Ishikawa (cell line): ENCODE data around the gene CDH13.

Source experiments
- CEBPB ChIP-seq: IDR thresholded peaks from 2 replicates; pipeline ENCODE4 v1.6.1; 2012
- CREB1 ChIP-seq: IDR thresholded peaks from 2 replicates; pipeline ENCODE4 v1.6.1; 2012; ENCODE audit warnings: low read depth
- EGR1 ChIP-seq: IDR thresholded peaks from 2 replicates; pipeline ENCODE4 v1.6.1; 2012
- EP300 ChIP-seq: IDR thresholded peaks from 2 replicates; pipeline ENCODE4 v1.6.1; 2012; ENCODE audit warnings: borderline replicate concordance
- FOXM1 ChIP-seq: IDR thresholded peaks from 2 replicates; pipeline ENCODE4 v1.6.1; 2012; ENCODE audit warnings: low read depth, borderline replicate concordance
- NFIC ChIP-seq: IDR thresholded peaks from 2 replicates; pipeline ENCODE4 v1.6.1; 2012
- RAD21 ChIP-seq: IDR thresholded peaks from 2 replicates; pipeline ENCODE4 v1.6.1; 2012; ENCODE audit warnings: low read depth
- REST ChIP-seq: IDR thresholded peaks from 2 replicates; pipeline ENCODE4 v1.6.1; 2012; ENCODE audit warnings: low read depth, mild to moderate bottlenecking
- TAF1 ChIP-seq: IDR thresholded peaks from 2 replicates; pipeline ENCODE4 v1.6.1; 2012; ENCODE audit warnings: low read depth, mild to moderate bottlenecking
- TCF12 ChIP-seq: IDR thresholded peaks from 2 replicates; pipeline ENCODE4 v1.6.1; 2012; ENCODE audit warnings: low read depth
- TEAD4 ChIP-seq: IDR thresholded peaks from 2 replicates; pipeline ENCODE4 v1.6.1; 2012
- USF1 ChIP-seq: IDR thresholded peaks from 2 replicates; pipeline ENCODE4 v1.6.1; 2012
- YY1 ChIP-seq: IDR thresholded peaks from 2 replicates; pipeline ENCODE4 v1.6.1; 2012; ENCODE audit warnings: low read depth
- ZBTB7A ChIP-seq: IDR thresholded peaks from 2 replicates; pipeline ENCODE4 v1.6.1; 2012; ENCODE audit warnings: low read depth
- TF ChIP-seq, protein P1 (sequence below): IDR thresholded peaks from 2 replicates; pipeline ENCODE4 v1.6.1; 2012

The CDH13 gene

GRCh38 chr16:83306961-83307593 is 680.3 kb downstream of the CDH13 start:
- TF ChIP-seq NFIC (no peak), RAD21 (no peak), ZBTB7A (no peak), REST (no peak), FOXM1 (no peak), USF1 (no peak), TEAD4 (no peak), CREB1 (no peak), EP300 (no peak), CEBPB (no peak), TCF12 (no peak), EGR1 (no peak), YY1 (no peak), TAF1 (no peak)
- TF ChIP-seq, protein P1, sequence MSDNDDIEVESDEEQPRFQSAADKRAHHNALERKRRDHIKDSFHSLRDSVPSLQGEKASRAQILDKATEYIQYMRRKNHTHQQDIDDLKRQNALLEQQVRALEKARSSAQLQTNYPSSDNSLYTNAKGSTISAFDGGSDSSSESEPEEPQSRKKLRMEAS = no peak

DNA sequence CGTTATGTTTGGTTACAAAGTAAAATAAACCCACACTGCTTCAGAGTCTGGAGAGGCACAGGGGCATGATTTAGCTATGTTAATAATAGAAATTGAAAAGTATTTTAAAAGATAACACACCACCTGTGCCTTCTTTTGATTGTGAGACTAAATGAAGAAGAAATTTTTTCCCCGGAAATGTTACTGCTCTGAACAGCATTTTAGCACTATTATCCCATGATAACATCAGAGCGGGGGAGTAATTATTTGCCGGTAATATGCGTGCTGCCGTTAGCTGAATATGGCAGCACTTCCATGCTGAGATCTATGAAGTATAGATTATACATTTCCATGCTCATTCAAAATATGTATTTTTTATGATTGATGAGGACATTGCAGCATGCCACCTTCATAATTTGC is 680.8 kb downstream of the CDH13 start:
- TF ChIP-seq CREB1 (no peak), ZBTB7A (no peak), EP300 (no peak), RAD21 (no peak), YY1 (no peak), TAF1 (no peak), EGR1 (no peak), TCF12 (no peak), REST (no peak), NFIC (no peak), FOXM1 (no peak), USF1 (no peak), TEAD4 (no peak), CEBPB (no peak)
- TF ChIP-seq, protein P1 = no peak

DNA sequence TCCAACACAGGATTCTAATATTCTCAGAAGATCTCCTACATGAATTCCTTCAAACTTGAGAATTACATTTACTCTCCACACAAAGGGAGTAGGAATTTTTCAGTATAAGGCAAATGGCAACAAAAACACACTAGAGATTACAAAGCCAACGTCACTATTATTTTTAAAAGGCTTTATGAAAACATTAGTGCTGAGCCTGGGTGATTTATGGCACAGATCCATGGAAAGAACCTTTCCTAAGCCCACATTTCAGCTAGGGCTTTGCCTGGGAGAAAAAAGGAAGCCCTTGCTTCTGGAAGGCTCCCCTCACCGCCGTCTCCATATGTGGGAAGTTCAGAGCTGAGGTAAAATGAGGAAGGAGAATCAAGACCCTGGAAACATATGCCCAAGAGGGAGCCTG is 681.6 kb downstream of the CDH13 start:
- no peak for TF ChIP-seq NFIC
- TF ChIP-seq REST = no peak
- TF ChIP-seq CEBPB = no peak
- TF ChIP-seq, protein P1 = no peak
- no peak for TF ChIP-seq EGR1
- no peak for TF ChIP-seq YY1
- no peak for TF ChIP-seq USF1
- TF ChIP-seq FOXM1 = no peak
- TF ChIP-seq ZBTB7A = no peak
- TF ChIP-seq TAF1 = no peak
- no peak for TF ChIP-seq EP300
- TF ChIP-seq RAD21 = no peak
- no peak for TF ChIP-seq CREB1
- no peak for TF ChIP-seq TEAD4
- no peak for TF ChIP-seq TCF12

- TF ChIP-seq RAD21 (no peak), TAF1 (no peak), TEAD4 (no peak)
These were observed 684.0 kb downstream of the CDH13 start for GRCh38 chr16:83310816-83311215.
